Measurements from ENCODE around the gene LPCAT1. TPM values are rescaled to one million over a fixed set of nuclear protein-coding genes. Genes with fewer than 3 reads are reported as not detected.

Gene LPCAT1
- total RNA-seq, 1 donor from 2014 or later = 77.0 TPM

- no peak for DNase-seq (ENCODE audit: extremely low read depth, low read depth, low spot score)
Measured at GRCh38 chr5:1555011-1555807, 31.4 kb upstream of the LPCAT1 start.

GRCh38 chr5:1554410-1554967 is 30.7 kb upstream of the LPCAT1 start:
- DNase-seq (ENCODE audit: extremely low read depth, low read depth, low spot score) = no peak

- DNase-seq (ENCODE audit: extremely low read depth, low read depth, low spot score) = no peak
Measured at GRCh38 chr5:1553539-1554409, 30.0 kb upstream of the LPCAT1 start.

GRCh38 chr5:1552521-1553255 is 28.9 kb upstream of the LPCAT1 start:
- DNase-seq (ENCODE audit: extremely low read depth, low read depth, low spot score) = no peak

- DNase-seq (ENCODE audit: extremely low read depth, low read depth, low spot score) = no peak
Measured at GRCh38 chr5:1551426-1552301, 27.9 kb upstream of the LPCAT1 start.

GRCh38 chr5:1550287-1551076 is 26.7 kb upstream of the LPCAT1 start:
- DNase-seq (ENCODE audit: extremely low read depth, low read depth, low spot score) = no peak

- DNase-seq (ENCODE audit: extremely low read depth, low read depth, low spot score) = no peak
Measured at GRCh38 chr5:1549475-1550030, 25.8 kb upstream of the LPCAT1 start.

- DNase-seq (ENCODE audit: extremely low read depth, low read depth, low spot score) = no peak
Measured at GRCh38 chr5:1548702-1549474, 25.1 kb upstream of the LPCAT1 start.

- DNase-seq (ENCODE audit: extremely low read depth, low read depth, low spot score) = no peak
Measured at GRCh38 chr5:1547655-1548054, 23.9 kb upstream of the LPCAT1 start.

- no peak for DNase-seq (ENCODE audit: extremely low read depth, low read depth, low spot score)
Measured at GRCh38 chr5:1547236-1547635, 23.5 kb upstream of the LPCAT1 start.

GRCh38 chr5:1546556-1546955 is 22.8 kb upstream of the LPCAT1 start:
- DNase-seq (ENCODE audit: extremely low read depth, low read depth, low spot score) = no peak

GRCh38 chr5:1545805-1546355 is 22.1 kb upstream of the LPCAT1 start:
- no peak for DNase-seq (ENCODE audit: extremely low read depth, low read depth, low spot score)

GRCh38 chr5:1545126-1545804 is 21.5 kb upstream of the LPCAT1 start:
- no peak for DNase-seq (ENCODE audit: extremely low read depth, low read depth, low spot score)

- no peak for DNase-seq (ENCODE audit: extremely low read depth, low read depth, low spot score)
Measured at GRCh38 chr5:1544294-1544961, 20.7 kb upstream of the LPCAT1 start.

GRCh38 chr5:1543398-1544293 is 19.9 kb upstream of the LPCAT1 start:
- DNase-seq (ENCODE audit: extremely low read depth, low read depth, low spot score) = no peak

- peak; percentile 37 for DNase-seq (ENCODE audit: extremely low read depth, low read depth, low spot score)
Measured at GRCh38 chr5:1542781-1543180, 19.0 kb upstream of the LPCAT1 start.
